ENCODE measurements around the gene TPRKB.
"Not testable (repeated sequence)": the region's sequence is repeated elsewhere in the genome, so short reads cannot be mapped to it uniquely, and the experiment has no call there.

Gene TPRKB

GRCh38 chr2:73739101-73739500, 2.0 kb upstream of the TPRKB start:
- no peak for DNase-seq (ENCODE audit: low read depth)

GRCh38 chr2:73736378-73736777, 767 bp downstream of the TPRKB start:
- DNase-seq (ENCODE audit: low read depth), result peak; percentile 19

- DNase-seq (ENCODE audit: low read depth), result no peak
These were observed 6.3 kb downstream of the TPRKB start for GRCh38 chr2:73730810-73731209.

GRCh38 chr2:73728711-73729110, 8.4 kb downstream of the TPRKB start:
- DNase-seq (ENCODE audit: low read depth), result no peak

- no peak for DNase-seq (ENCODE audit: low read depth)
These were observed 9.1 kb downstream of the TPRKB start for GRCh38 chr2:73728043-73728442.

GRCh38 chr2:73726657-73727056, 10.5 kb downstream of the TPRKB start:
- DNase-seq (ENCODE audit: low read depth), result not testable (repeated sequence)

- no peak for DNase-seq (ENCODE audit: low read depth)
These were observed 18.1 kb downstream of the TPRKB start for GRCh38 chr2:73718851-73719621.

- DNase-seq (ENCODE audit: low read depth), result no peak
These were observed 18.7 kb downstream of the TPRKB start for GRCh38 chr2:73718421-73718820.

- not testable (repeated sequence) for DNase-seq (ENCODE audit: low read depth)
These were observed 19.4 kb downstream of the TPRKB start for GRCh38 chr2:73717695-73718094.

GRCh38 chr2:73717251-73717606, 19.9 kb downstream of the TPRKB start:
- no peak for DNase-seq (ENCODE audit: low read depth)

- no peak for DNase-seq (ENCODE audit: low read depth)
These were observed 20.4 kb downstream of the TPRKB start for GRCh38 chr2:73716543-73717250.

- DNase-seq (ENCODE audit: low read depth), result no peak
These were observed 23.1 kb downstream of the TPRKB start for GRCh38 chr2:73714091-73714490.

- DNase-seq (ENCODE audit: low read depth), result no peak
These were observed 28.6 kb downstream of the TPRKB start for GRCh38 chr2:73708527-73708926.

GRCh38 chr2:73707636-73708035, 29.5 kb downstream of the TPRKB start:
- DNase-seq (ENCODE audit: low read depth), result no peak

- DNase-seq (ENCODE audit: low read depth), result no peak
These were observed 30.1 kb downstream of the TPRKB start for GRCh38 chr2:73707058-73707457.

- no peak for DNase-seq (ENCODE audit: low read depth)
These were observed 32.1 kb downstream of the TPRKB start for GRCh38 chr2:73705091-73705490.

- no peak for DNase-seq (ENCODE audit: low read depth)
These were observed 32.9 kb downstream of the TPRKB start for GRCh38 chr2:73704285-73704684.

GRCh38 chr2:73703675-73704074, 33.5 kb downstream of the TPRKB start:
- DNase-seq (ENCODE audit: low read depth), result no peak

GRCh38 chr2:73702852-73703493, 34.2 kb downstream of the TPRKB start:
- not testable (repeated sequence) for DNase-seq (ENCODE audit: low read depth)

- no peak for DNase-seq (ENCODE audit: low read depth)
These were observed 35.0 kb downstream of the TPRKB start for GRCh38 chr2:73701968-73702665.

- DNase-seq (ENCODE audit: low read depth), result not testable (repeated sequence)
These were observed 35.7 kb downstream of the TPRKB start for GRCh38 chr2:73701448-73701765.

- DNase-seq (ENCODE audit: low read depth), result no peak
These were observed 36.3 kb downstream of the TPRKB start for GRCh38 chr2:73700661-73701447.
